Ishikawa (cell line): ENCODE measurements around the gene NEU4.

Experiments
- CEBPB ChIP-seq: IDR thresholded peaks from 2 replicates; pipeline ENCODE4 v1.6.1; 2012
- CREB1 ChIP-seq: IDR thresholded peaks from 2 replicates; pipeline ENCODE4 v1.6.1; 2012; ENCODE audit warnings: low read depth
- EGR1 ChIP-seq: IDR thresholded peaks from 2 replicates; pipeline ENCODE4 v1.6.1; 2012
- EP300 ChIP-seq: IDR thresholded peaks from 2 replicates; pipeline ENCODE4 v1.6.1; 2012; ENCODE audit warnings: borderline replicate concordance
- FOXM1 ChIP-seq: IDR thresholded peaks from 2 replicates; pipeline ENCODE4 v1.6.1; 2012; ENCODE audit warnings: low read depth, borderline replicate concordance
- MAX ChIP-seq: IDR thresholded peaks from 2 replicates; pipeline ENCODE4 v1.6.1; 2012
- NFIC ChIP-seq: IDR thresholded peaks from 2 replicates; pipeline ENCODE4 v1.6.1; 2012
- RAD21 ChIP-seq: IDR thresholded peaks from 2 replicates; pipeline ENCODE4 v1.6.1; 2012; ENCODE audit warnings: low read depth
- TAF1 ChIP-seq: IDR thresholded peaks from 2 replicates; pipeline ENCODE4 v1.6.1; 2012; ENCODE audit warnings: low read depth, mild to moderate bottlenecking
- TCF12 ChIP-seq: IDR thresholded peaks from 2 replicates; pipeline ENCODE4 v1.6.1; 2012; ENCODE audit warnings: low read depth
- TEAD4 ChIP-seq: IDR thresholded peaks from 2 replicates; pipeline ENCODE4 v1.6.1; 2012
- YY1 ChIP-seq: IDR thresholded peaks from 2 replicates; pipeline ENCODE4 v1.6.1; 2012; ENCODE audit warnings: low read depth
- ZBTB7A ChIP-seq: IDR thresholded peaks from 2 replicates; pipeline ENCODE4 v1.6.1; 2012; ENCODE audit warnings: low read depth
- TF ChIP-seq, protein P1 (sequence below): IDR thresholded peaks from 2 replicates; pipeline ENCODE4 v1.6.1; 2012; ENCODE audit warnings: low read depth, mild to moderate bottlenecking
- TF ChIP-seq, protein P2 (sequence below): IDR thresholded peaks from 2 replicates; pipeline ENCODE4 v1.6.1; 2012

Gene NEU4

DNA sequence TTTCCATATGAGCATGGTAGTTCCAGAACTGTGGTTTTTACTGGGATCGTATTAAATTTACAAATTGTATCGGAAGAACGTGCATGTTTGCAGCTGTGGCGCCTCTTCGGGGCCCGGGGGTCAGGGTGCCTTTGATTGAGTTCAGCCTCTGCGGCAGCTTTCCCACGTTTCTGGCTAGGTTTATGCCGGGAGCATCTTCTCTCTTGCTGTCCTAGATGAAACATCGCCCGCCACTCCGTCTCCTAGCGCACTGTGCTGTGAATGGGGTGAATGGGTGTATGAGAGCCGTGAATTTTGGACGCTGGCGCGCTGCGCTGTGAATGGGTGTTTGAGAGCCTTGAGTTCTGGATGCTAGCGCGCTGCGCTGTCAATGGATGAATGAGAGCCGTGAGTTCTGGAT is 37.4 kb downstream of the NEU4 start:
- TF ChIP-seq TEAD4 (no peak), YY1 (no peak), CREB1 (no peak), MAX (no peak), TAF1 (no peak), TCF12 (no peak), EP300 (no peak), EGR1 (no peak), ZBTB7A (no peak), FOXM1 (no peak), NFIC (no peak), CEBPB (no peak), RAD21 (no peak)
- TF ChIP-seq, protein P1, sequence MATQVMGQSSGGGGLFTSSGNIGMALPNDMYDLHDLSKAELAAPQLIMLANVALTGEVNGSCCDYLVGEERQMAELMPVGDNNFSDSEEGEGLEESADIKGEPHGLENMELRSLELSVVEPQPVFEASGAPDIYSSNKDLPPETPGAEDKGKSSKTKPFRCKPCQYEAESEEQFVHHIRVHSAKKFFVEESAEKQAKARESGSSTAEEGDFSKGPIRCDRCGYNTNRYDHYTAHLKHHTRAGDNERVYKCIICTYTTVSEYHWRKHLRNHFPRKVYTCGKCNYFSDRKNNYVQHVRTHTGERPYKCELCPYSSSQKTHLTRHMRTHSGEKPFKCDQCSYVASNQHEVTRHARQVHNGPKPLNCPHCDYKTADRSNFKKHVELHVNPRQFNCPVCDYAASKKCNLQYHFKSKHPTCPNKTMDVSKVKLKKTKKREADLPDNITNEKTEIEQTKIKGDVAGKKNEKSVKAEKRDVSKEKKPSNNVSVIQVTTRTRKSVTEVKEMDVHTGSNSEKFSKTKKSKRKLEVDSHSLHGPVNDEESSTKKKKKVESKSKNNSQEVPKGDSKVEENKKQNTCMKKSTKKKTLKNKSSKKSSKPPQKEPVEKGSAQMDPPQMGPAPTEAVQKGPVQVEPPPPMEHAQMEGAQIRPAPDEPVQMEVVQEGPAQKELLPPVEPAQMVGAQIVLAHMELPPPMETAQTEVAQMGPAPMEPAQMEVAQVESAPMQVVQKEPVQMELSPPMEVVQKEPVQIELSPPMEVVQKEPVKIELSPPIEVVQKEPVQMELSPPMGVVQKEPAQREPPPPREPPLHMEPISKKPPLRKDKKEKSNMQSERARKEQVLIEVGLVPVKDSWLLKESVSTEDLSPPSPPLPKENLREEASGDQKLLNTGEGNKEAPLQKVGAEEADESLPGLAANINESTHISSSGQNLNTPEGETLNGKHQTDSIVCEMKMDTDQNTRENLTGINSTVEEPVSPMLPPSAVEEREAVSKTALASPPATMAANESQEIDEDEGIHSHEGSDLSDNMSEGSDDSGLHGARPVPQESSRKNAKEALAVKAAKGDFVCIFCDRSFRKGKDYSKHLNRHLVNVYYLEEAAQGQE: no peak
- TF ChIP-seq, protein P2, sequence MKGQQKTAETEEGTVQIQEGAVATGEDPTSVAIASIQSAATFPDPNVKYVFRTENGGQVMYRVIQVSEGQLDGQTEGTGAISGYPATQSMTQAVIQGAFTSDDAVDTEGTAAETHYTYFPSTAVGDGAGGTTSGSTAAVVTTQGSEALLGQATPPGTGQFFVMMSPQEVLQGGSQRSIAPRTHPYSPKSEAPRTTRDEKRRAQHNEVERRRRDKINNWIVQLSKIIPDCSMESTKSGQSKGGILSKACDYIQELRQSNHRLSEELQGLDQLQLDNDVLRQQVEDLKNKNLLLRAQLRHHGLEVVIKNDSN: no peak

- TF ChIP-seq EGR1 (no peak), TAF1 (no peak), ZBTB7A (no peak), TCF12 (no peak), MAX (no peak), CEBPB (no peak), YY1 (no peak), NFIC (no peak), FOXM1 (no peak), EP300 (no peak), TEAD4 (no peak), CREB1 (no peak), RAD21 (no peak)
- TF ChIP-seq, protein P2: no peak
- TF ChIP-seq, protein P1: no peak
These were observed 40.0 kb downstream of the NEU4 start for GRCh38 chr2:241848761-241849615.

DNA sequence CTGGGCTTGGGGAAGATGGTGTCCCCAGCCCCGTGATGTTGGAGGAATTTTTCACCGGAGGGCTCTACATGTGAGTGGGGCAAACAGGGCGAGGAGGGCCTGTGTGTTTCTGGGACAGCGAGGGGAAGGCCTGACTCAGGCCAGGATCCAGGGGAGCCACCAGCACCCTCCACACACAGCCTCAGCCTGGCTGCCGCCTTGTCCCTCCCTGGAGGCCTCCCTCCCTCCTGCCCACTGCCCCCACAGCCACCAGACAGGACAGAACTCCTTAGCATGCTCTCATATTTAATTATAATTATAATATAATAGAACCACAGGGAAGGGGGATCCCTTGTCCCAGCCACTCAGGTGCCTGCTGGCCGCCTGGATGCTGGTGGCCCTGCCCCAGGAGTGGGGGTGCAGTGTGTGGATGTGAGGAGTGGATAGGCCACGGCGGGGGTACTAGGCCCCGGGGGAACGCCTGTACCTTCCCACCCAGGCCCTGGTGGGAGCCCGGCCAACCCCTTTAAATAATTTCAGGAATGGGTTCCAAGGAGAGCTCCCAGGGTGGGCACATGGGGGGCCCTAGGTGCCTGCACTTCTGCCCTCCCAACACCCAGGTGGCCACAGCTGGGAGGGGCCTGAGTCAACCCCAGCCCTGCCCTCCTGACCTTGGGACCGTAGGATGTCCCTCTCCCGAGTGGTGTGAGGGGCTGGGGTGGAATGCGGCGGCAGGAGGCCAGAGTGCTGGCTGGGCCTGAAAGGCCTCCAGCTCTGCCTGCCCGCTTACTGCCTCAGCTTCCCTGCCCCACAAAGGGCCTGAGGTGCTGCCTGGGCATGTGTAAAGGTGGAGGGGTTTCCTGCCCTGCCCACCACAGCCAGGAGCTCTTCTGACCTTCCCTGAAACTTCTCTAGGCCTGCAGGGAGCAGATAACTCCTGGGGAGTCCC is 40.9 kb downstream of the NEU4 start:
- no peak for TF ChIP-seq CREB1
- no peak for TF ChIP-seq TCF12
- no peak for TF ChIP-seq MAX
- TF ChIP-seq, protein P2: no peak
- no peak for TF ChIP-seq EP300
- no peak for TF ChIP-seq YY1
- TF ChIP-seq FOXM1: no peak
- TF ChIP-seq TAF1: no peak
- no peak for TF ChIP-seq RAD21

DNA sequence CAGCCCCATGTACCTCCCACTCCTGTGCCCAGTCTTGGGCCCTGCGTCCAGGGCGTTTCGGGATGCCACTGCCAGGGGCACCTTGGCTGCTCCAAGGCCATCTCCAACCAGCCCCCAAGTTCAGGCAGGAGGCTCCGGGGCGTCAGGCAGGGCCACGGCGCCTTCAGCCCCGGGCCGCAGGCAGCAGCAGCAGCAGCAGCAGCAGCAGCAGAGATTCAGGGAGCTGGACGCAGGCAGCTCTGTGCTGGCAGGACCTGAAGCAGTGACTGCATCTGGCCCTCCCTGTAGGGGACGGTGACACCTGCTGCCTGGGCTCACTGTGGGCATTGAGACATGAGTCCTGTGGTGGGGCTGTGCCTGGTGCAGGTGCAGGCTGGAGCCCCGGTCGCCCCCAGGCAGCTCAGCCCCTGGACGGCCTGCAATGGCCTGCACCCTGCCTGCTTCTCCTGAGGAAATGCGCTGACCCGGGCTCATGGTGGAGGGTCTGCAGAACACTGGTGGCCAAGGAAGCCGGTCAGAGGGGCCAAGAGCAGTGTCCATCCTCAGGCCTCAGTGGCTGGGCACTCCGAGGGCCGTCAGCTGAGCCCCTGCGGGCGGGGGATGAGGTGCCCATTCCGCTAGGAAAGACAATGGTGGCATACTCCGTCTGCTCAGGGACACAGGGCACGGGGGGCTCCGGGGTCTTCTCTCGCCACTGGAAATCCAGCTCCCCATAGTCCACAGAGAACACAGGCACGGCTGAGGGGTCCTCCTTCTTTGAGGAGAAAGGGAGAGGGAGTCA is 41.7 kb downstream of the NEU4 start:
- TF ChIP-seq EGR1 (no peak), EP300 (no peak), TAF1 (no peak), TEAD4 (no peak), CEBPB (no peak), YY1 (no peak), CREB1 (no peak), RAD21 (no peak), ZBTB7A (no peak)
- TF ChIP-seq, protein P1: no peak
